ENCODE data around the gene ARRB2.

Gene ARRB2

GRCh38 chr17:4672751-4673150, 37.7 kb upstream of the ARRB2 start:
- no peak overlapping the region for H3K4me3 ChIP-seq (ENCODE audit: low read depth, low read length)
- no peak for TF ChIP-seq CTCF (IDR thresholded peaks at IDR 0.05; ENCODE audit: low read depth, low read length)

DNA sequence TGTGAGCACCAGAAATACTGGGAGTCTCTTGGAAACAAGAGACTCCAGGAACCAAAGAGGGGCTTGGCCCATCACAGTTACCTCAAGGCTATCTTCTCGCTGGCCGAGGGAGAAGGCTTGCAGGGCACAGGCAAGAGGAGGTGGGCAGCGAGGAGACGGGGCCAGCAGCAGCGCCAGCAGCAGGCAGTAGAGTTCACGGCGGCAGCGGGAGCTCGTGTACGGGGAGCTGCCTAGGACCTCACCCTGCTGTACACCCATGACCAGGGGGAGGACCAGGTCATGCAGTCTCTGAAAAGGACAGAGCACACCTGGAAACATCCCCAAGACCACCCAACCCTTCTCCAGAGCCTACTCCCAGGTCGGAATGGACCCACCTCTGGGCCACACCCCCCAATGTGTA, 37.3 kb upstream of the ARRB2 start:
- no peak for TF ChIP-seq CTCF (IDR thresholded peaks at IDR 0.05; ENCODE audit: low read depth, low read length)
- H3K4me3 ChIP-seq (ENCODE audit: low read depth, low read length) = no peak overlapping the region

DNA sequence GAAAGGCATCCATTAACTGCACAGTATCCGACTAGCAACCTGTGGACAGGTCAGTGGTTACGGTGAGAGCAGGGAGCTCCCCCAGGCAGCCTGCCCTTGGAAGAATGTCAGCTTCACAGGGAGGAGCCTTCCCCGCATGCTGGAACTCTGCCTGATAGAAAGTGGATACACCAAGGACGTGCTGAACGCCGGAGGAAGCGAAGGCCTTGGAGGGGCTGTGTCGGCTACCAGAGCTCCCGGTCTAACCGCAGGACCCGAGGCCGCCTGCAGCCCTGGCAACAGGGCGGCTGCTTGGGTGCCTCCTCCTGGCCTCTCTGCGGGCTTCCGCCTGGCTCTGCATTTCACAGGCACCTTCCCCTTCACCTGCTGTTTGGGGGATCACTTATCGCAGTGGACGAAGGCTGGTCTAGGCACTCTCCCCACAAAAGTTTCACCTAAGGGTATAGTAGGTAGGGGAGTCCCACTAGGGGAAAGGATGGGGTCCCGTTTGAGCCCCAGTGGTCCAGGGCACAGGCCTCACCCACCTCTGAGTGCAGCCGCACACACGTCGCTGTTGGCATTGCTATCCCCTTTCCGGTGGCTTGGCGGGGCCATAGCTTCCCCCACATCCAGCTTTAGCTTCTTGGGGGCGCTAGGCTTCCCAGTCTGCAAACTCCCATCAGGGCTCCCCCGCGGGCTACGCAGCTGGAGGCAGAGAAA, 36.3 kb upstream of the ARRB2 start:
- H3K4me3 ChIP-seq (ENCODE audit: low read depth, low read length) = no peak overlapping the region
- no peak for TF ChIP-seq CTCF (IDR thresholded peaks at IDR 0.05; ENCODE audit: low read depth, low read length)

- H3K4me3 ChIP-seq (ENCODE audit: low read depth, low read length) = no peak overlapping the region
- TF ChIP-seq CTCF (IDR thresholded peaks at IDR 0.05; ENCODE audit: low read depth, low read length) = no peak
Measured at GRCh38 chr17:4674685-4674998, 35.8 kb upstream of the ARRB2 start.

- no peak for TF ChIP-seq CTCF (IDR thresholded peaks at IDR 0.05; ENCODE audit: low read depth, low read length)
- no peak overlapping the region for H3K4me3 ChIP-seq (ENCODE audit: low read depth, low read length)
Measured at GRCh38 chr17:4675791-4676190, 34.6 kb upstream of the ARRB2 start.

DNA sequence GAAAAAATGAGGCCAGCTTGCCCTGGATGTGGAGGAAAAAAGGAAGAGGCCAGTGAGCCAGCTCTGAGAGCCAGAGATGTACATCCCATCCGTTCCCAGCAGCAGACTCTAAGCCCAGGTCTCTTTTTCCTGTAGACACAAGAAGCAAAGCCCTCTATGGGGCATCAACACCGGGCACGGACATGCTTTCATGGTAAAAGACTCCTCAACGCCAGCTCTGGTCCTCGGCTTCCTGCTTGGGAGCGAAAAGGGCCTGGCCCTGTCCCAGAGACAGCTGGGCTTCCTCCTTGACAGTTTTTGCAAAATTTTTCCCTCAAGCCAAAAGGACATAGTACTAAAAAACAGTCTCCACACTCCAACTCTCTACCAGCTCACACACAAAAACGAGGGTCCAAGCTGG, 33.6 kb upstream of the ARRB2 start:
- no peak for TF ChIP-seq CTCF (IDR thresholded peaks at IDR 0.05; ENCODE audit: low read depth, low read length)
- H3K4me3 ChIP-seq (ENCODE audit: low read depth, low read length) = no peak overlapping the region

GRCh38 chr17:4678448-4679026, 31.9 kb upstream of the ARRB2 start:
- H3K4me3 ChIP-seq (ENCODE audit: low read depth, low read length) = no peak overlapping the region
- no peak for TF ChIP-seq CTCF (IDR thresholded peaks at IDR 0.05; ENCODE audit: low read depth, low read length)
